ENCODE results near the gene TXNDC11. TPM values are rescaled to one million over a fixed set of nuclear protein-coding genes. Genes with fewer than 3 reads are reported as not detected.

Gene TXNDC11
- total RNA-seq, 6 donors from 2014 or later, result 81.2 to 148 (median 117) TPM

DNA sequence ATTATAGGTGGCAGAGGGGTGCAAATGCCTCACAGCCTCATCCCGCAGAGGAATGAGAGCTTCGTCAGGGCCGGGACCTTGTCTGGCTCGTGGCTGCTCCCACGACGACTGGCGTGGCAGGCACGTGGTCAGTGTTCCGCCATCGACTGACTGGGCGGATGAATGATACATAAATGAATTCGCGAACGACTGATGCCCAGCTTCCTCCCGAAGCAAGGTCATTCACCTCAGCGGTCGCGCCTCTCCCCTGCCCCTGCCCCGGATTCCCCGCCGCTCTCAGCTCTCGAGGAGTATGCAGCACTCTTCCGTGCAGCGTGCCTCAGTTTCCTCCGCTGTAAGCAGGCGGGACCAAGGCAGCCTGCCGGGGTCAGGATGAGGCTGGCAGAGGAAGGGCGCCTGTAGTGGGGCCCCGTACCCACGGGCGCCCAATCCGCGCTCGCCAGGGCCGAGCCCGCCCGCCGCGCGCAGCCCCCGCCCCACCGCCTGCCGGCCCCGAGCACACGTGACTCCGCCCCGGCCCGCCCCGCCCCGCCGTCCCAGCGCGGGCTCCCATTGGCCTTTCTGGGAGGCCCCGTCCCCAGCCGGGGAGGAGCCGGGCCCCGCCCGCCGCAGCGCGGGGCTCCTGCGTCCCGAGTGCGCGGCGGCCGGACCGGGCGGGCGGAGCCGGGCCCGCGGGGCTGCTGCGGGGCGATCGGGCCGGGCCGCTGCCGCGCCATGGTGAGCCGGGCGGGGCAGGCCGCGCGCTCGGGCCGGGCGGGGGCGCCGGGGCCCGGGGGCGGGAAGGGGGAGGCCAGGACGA, 74.6 kb downstream of the TXNDC11 start, which contains the start of gene SNN:
SNN (plus strand) TSS at position 632 of the 799 bp plus-strand sequence. CDS start 7,605 bp downstream, outside the sequence.
- no peaks in the 10 kb centered on the region for H3K9me3 ChIP-seq
- peaks cover 26 to 42% (median 36%) of the 10 kb centered on the region in 4 donors for H3K4me1 ChIP-seq
- H3K27me3 ChIP-seq, result no peaks in the 10 kb centered on the region
- TF ChIP-seq POLR2AphosphoS5 (IDR thresholded peaks at IDR 0.05), result no peak
- TF ChIP-seq EP300 (IDR thresholded peaks at IDR 0.05), result no peak
- no peak for TF ChIP-seq CTCF (IDR thresholded peaks at IDR 0.05)
- TF ChIP-seq POLR2A (IDR thresholded peaks at IDR 0.05), result no peak
- DNase-seq (peak; percentile 91 to 98), ATAC-seq (ENCODE audit: low FRiP score in 2 of 2) (peak; percentile 87 to 95)
- peak within 1 kb of the TSS; percentile 66 to 90 (median 86) for H3K27ac ChIP-seq
- peak within 1 kb of the TSS; percentile 91 to 98 (median 94) for H3K4me3 ChIP-seq
- 15 to 27% methylated on average over 3 to 37 of the region's 93 CpGs for WGBS, 2 donors
- no peaks in the 10 kb centered on the region for H3K36me3 ChIP-seq

DNA sequence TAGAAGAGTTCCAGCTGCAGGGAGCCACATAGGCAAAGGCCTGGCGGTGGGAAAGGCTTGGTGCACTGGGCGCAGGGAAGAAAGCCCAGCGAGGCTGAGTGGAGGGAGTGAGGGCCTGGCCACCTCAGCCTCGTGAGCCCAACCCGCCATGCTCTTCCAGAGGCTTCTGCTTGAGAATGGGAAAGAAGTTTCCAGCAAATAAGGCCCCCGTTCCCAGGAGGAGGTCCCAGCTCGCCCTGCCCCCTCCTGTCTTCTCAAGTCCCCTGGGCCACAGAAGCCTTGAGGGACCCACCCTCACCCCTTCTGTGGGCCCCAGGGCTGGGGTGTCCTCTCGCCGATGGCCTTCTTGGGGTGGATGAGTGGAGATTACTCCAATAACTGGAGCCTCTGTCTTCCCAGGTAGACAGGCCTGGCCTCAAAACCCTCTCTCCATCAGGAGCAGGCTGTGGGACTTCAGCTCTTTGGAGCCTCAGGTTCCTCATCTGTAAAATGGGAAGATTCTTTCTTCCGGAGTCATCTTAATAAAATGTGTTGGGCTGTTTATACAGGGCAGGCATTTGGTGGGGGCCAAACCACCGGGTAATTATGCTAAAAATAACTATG, 75.3 kb downstream of the TXNDC11 start:
- Histone ChIP-seq H3K27me3 (no peaks in the 10 kb centered on the region), H3K9me3 (no peaks in the 10 kb centered on the region), H3K4me3 (peak overlapping the region in 2 of 4 donors; percentile 64 to 92), H3K36me3 (no peaks in the 10 kb centered on the region), H3K4me1 (peaks cover 19 to 35% (median 29%) of the 10 kb centered on the region in 4 donors), H3K27ac (peak overlapping the region in 1 of 4 donors; percentile 71)
- TF ChIP-seq EP300 (IDR thresholded peaks at IDR 0.05), result no peak
- no peak for TF ChIP-seq POLR2A (IDR thresholded peaks at IDR 0.05)
- no peak for TF ChIP-seq POLR2AphosphoS5 (IDR thresholded peaks at IDR 0.05)
- TF ChIP-seq CTCF (IDR thresholded peaks at IDR 0.05), result no peak
- no peak for ATAC-seq (ENCODE audit: low FRiP score in 2 of 2)
- DNase-seq, result no peak
- 84 to 89% methylated on average over 9 to 11 of the region's 11 CpGs for WGBS, 2 donors

DNA sequence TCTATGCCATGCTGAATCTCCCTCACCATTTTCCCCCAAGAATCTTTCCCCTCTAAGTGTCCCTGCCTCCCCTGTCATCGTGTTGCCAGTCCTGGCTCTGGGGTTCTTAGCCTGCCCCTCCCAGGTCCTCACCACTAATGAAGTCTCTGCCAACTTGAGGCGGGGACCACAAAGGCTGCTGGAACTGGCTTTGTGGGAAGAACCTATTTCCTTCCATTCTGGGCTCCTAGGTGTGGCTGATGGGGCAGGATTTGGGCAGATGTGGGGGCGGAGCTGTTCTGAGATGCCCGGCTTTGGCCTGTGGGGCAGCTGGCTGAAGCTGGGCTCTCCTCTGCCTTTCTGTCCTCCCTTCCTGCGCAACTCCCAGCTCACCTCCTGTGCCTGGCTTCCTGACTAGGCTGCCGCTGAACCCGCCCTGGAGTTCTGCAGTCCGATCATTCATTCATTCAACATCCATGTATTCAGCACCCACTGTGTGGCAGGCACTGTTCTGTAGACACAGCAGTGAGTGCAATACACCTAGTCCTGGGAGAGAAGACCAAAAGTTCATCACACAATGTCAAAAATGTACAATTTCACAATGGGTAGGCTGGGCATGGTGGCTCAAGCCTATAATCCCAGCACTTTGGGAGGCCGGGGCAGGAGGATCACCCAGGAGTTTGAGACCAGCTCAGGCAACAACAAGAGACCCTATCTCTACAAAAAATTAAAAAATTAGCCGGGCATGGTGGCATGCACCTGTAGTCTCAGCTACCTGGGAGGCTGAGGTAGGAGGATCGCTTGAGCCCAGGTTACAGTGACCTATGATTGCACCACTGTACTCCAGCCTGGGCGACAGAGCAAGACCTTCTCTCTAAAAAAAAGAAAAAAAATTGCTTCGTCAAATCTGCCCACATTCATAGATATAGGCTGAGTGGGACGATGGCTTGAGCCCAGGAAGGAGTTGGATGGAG, 76.3 kb downstream of the TXNDC11 start:
- 80 to 81% methylated on average over 14 of the region's 14 CpGs for WGBS, 2 donors
- DNase-seq, result no peak

More for the DNA sequence above, 76.3 kb downstream of the TXNDC11 start:
- H3K27ac ChIP-seq, result no peak overlapping the region
- no peaks in the 10 kb centered on the region for H3K9me3 ChIP-seq
- H3K36me3 ChIP-seq, result no peaks in the 10 kb centered on the region
- no peak for TF ChIP-seq EP300 (IDR thresholded peaks at IDR 0.05)
- no peak for TF ChIP-seq CTCF (IDR thresholded peaks at IDR 0.05)
- TF ChIP-seq POLR2AphosphoS5 (IDR thresholded peaks at IDR 0.05), result no peak
- no peak for TF ChIP-seq POLR2A (IDR thresholded peaks at IDR 0.05)
- H3K4me1 ChIP-seq, result peaks cover 12 to 25% (median 22%) of the 10 kb centered on the region in 4 donors
- H3K4me3 ChIP-seq, result no peak overlapping the region
- ATAC-seq (ENCODE audit: low FRiP score in 2 of 2), result no peak
- H3K27me3 ChIP-seq, result no peaks in the 10 kb centered on the region

All from upper lobe of left lung (tissue), 6 donors.